GM18508 (cell line): ENCODE data around the gene POM121L2.

ENCODE experiments used
- ATAC-seq: cut with Tn5 transposase; IDR thresholded peaks from one replicate; pipeline ENCODE4 v1.9.1; 2021; ENCODE audit warnings: moderate number of reproducible peaks; ENCODE audit not compliant: insufficient read depth, unreplicated experiment

The POM121L2 gene

GRCh38 chr6:27295301-27296079 is 16.6 kb downstream of the POM121L2 start:
- no peak for ATAC-seq

- ATAC-seq = no peak
Measured at GRCh38 chr6:27294409-27294808, 17.7 kb downstream of the POM121L2 start.

- no peak for ATAC-seq
Measured at GRCh38 chr6:27293436-27294098, 18.5 kb downstream of the POM121L2 start.

- no peak for ATAC-seq
Measured at GRCh38 chr6:27290850-27291208, 21.2 kb downstream of the POM121L2 start.

GRCh38 chr6:27290065-27290849 is 21.8 kb downstream of the POM121L2 start:
- ATAC-seq = no peak

GRCh38 chr6:27288136-27289044 is 23.7 kb downstream of the POM121L2 start:
- no peak for ATAC-seq

GRCh38 chr6:27287751-27288135 is 24.3 kb downstream of the POM121L2 start:
- no peak for ATAC-seq

GRCh38 chr6:27286141-27286540 is 25.9 kb downstream of the POM121L2 start:
- no peak for ATAC-seq

GRCh38 chr6:27283279-27283678 is 28.8 kb downstream of the POM121L2 start:
- ATAC-seq = no peak

GRCh38 chr6:27281569-27281968 is 30.5 kb downstream of the POM121L2 start:
- no peak for ATAC-seq

- ATAC-seq = no peak
Measured at GRCh38 chr6:27281105-27281539, 31.0 kb downstream of the POM121L2 start.

- no peak for ATAC-seq
Measured at GRCh38 chr6:27280540-27281000, 31.5 kb downstream of the POM121L2 start.

GRCh38 chr6:27280064-27280539 is 32.0 kb downstream of the POM121L2 start:
- no peak for ATAC-seq

GRCh38 chr6:27279513-27280063 is 32.5 kb downstream of the POM121L2 start:
- no peak for ATAC-seq

- no peak for ATAC-seq
Measured at GRCh38 chr6:27275025-27275956, 36.8 kb downstream of the POM121L2 start.

GRCh38 chr6:27273783-27274182 is 38.3 kb downstream of the POM121L2 start:
- no peak for ATAC-seq

GRCh38 chr6:27268803-27269202 is 43.3 kb downstream of the POM121L2 start:
- ATAC-seq = no peak

GRCh38 chr6:27267857-27268434 is 44.1 kb downstream of the POM121L2 start:
- ATAC-seq = no peak
